8988T (cell line): Measurements from ENCODE around the gene PCDHGA5.
"Not testable (repeated sequence)": the region's sequence is repeated elsewhere in the genome, so short reads cannot be mapped to it uniquely, and the experiment has no call there.

Experiments used
- DNase-seq: peaks from one replicate; pipeline ENCODE4 v3.0.0; 2011

PCDHGA5 gene

DNA sequence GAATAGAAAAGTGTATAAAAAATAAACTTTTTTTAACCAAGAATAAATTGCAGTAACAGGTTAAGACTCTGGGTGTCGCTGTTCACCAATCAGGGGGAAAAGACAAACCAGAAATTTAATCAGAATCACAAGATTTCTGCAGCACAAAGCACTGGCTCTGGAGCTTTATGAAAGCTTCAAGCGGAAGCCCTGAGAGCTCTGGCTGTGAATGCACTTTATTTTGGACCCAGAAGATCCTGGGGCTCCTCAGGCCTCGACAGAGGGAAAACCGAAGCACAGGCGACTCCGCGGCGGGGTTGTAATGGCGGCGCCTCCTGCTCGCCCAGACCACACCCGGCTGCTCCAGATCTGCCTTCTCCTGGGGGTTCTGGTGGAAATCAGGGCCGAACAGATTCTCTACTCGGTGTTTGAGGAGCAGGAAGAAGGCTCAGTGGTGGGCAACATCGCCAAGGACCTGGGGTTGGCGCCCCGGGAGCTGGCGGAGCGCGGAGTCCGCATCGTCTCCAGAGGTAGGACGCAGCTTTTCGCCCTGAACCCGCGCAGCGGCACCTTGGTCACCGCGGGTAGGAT lies 9.0 kb upstream of the PCDHGA5 start, which contains the start of gene PCDHGA4:
Gene PCDHGA4 (plus strand): TSS at position 122 of the 570 bp plus-strand sequence. CDS start 87 bp downstream, at position 209.
- no peak for DNase-seq

- no peak for DNase-seq
Measured at GRCh38 chr5:141355641-141356040, 8.3 kb upstream of the PCDHGA5 start.

DNA sequence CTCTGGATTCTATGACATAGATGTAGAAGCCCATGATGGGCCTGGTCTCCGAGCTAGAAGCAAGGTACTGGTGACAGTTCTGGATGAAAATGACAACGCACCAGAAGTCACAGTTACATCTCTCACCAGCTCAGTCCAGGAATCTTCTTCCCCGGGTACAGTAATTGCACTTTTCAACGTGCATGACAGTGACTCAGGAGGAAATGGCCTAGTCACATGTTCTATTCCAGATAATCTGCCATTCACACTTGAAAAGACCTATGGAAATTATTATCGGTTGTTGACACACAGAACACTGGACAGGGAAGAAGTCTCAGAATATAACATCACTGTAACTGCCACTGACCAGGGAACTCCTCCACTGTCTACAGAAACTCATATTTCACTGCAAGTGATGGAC lies 7.8 kb upstream of the PCDHGA5 start:
- no peak for DNase-seq

- no peak for DNase-seq
Measured at GRCh38 chr5:141356950-141357349, 7.0 kb upstream of the PCDHGA5 start.

DNA sequence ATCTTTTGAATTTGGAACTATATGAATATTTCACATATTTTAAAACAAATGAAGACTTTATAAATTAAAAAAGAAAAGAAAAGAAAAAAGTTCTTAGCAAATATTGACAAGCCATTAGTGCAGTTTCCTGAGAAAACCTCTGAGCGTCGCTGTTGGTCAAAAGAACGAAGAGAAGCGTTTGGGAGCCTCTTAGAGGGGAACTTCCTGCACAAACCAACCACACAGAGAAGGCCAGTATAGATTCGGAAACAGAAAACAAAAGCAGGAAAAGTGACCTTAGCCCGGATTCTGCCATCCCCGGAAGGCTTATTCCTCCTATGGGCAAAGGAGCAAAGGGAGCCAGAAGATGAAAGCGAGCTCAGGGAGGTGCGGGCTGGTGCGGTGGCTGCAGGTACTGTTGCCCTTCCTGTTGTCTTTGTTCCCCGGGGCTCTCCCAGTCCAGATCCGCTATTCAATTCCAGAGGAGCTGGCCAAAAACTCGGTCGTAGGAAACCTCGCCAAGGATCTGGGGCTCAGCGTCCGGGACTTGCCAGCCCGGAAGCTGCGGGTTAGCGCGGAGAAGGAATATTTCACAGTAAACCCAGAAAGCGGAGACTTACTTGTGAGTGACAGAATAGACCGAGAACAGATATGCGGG lies 4.1 kb upstream of the PCDHGA5 start, which contains the start of gene PCDHGB2:
Gene PCDHGB2 (plus strand): TSS at position 205 of the 637 bp plus-strand sequence. CDS start 142 bp downstream, at position 347.
- peak; percentile 62 for DNase-seq

- no peak for DNase-seq
Measured at GRCh38 chr5:141360685-141361084, 3.3 kb upstream of the PCDHGA5 start.

DNA sequence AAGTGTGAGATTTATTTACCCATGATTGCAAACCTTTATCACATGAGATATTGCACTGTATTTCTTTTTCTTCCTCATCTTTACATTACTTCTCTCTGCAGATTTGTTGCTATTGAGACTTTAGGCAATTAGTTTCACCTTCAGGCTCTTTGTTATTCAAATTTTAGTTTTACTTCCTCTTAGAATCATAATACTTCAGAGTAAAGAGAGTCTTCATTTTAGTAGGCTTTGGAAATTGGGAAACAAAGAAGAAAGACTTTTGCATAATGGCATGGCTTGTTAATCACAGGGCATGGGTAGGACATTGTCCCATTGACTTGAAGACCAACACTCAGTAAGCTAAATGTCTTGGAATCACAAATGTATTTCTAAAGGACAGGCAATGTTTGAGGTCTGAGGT lies 1.2 kb upstream of the PCDHGA5 start:
- no peak for DNase-seq

GRCh38 chr5:141366016-141366896 lies 2.3 kb downstream of the PCDHGA5 start:
- DNase-seq: no peak

DNA sequence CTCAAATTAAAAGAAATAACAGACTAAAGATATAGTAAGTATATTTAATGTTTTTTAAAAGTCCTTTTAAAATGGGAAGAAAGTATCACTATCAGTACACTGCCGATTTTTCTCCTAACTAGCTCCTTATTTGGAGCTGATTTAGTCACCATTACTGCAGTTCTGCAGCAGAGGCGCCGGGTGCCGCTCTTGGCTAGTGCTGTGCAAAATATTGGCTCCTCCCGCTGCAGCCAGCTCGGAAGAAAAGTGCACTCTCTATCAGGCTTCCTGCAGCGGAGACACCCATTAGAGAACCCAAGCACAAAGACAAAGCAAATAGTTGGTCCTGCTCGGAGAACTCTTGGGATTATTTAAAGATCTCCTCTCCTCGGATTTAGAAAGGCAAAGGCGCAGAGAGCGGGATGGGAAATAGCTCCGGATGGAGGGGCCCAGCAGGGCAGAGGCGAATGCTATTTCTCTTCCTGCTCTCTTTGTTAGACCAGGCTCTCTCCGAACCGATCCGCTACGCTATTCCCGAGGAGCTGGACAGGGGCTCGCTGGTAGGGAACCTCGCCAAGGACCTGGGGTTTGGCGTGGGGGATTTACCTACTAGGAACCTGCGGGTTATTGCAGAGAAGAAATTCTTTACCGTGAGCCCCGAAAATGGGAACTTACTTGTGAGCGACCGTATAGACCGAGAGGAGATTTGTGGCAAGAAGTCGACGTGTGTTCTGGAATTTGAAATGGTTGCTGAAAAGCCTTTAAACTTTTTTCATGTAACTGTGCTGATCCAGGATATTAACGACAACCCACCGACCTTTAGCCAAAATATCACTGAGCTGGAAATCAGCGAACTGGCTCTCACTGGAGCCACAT lies 6.3 kb downstream of the PCDHGA5 start, which contains the start of gene PCDHGB3:
Gene PCDHGB3 (plus strand): TSS at position 249 of the 855 bp plus-strand sequence. CDS start 153 bp downstream, at position 402.
- no peak for DNase-seq

DNA sequence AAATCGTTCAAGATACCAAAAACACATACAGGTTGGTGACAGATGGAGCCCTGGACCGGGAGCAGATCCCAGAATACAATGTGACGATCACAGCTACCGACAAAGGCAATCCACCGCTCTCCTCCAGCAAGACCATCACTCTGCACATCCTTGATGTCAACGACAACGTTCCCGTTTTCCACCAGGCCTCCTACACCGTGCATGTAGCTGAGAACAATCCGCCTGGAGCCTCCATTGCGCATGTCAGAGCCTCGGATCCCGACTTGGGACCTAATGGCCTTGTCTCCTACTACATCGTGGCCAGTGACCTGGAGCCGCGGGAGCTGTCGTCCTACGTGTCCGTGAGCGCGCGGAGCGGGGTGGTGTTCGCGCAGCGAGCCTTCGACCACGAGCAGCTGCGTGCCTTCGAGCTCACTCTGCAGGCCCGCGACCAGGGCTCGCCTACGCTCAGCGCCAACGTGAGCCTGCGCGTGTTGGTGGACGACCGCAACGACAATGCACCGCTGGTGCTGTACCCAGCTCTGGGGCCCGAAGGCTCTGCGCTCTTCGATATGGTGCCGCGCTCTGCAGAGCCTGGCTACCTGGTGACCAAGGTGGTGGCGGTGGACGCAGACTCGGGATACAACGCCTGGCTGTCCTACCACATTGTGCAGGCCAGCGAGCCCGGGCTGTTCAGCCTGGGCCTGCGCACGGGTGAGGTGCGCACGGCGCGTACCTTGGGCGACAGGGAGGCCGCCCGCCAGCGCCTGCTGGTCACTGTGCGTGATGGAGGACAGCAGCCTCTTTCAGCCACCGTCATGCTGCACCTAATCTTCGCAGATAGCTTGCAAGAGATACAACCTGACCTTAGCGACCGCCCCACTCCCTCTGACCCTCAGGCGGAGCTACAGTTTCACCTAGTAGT lies 7.9 kb downstream of the PCDHGA5 start:
- no peak for DNase-seq

- DNase-seq: no peak
Measured at GRCh38 chr5:141373673-141374317, 9.8 kb downstream of the PCDHGA5 start, which contains the start of gene PCDHGA6. Gene PCDHGA6 (plus strand): TSS chr5:141373891. CDS start chr5:141374084, 193 bp downstream.

DNA sequence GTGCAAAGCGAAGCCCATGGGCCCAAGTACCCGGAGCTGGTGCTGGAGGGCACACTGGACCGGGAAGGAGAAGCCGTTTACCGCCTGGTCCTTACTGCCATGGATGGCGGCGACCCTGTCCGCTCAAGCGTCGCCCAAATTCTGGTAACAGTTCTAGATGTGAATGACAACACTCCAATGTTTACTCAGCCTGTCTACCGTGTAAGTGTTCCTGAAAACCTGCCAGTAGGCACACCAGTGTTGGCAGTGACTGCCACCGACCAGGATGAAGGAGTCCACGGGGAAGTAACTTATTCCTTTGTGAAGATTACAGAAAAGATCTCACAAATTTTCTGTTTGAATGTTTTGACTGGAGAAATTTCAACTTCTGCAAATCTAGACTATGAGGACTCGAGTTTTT lies 10.7 kb downstream of the PCDHGA5 start:
- no peak for DNase-seq

DNA sequence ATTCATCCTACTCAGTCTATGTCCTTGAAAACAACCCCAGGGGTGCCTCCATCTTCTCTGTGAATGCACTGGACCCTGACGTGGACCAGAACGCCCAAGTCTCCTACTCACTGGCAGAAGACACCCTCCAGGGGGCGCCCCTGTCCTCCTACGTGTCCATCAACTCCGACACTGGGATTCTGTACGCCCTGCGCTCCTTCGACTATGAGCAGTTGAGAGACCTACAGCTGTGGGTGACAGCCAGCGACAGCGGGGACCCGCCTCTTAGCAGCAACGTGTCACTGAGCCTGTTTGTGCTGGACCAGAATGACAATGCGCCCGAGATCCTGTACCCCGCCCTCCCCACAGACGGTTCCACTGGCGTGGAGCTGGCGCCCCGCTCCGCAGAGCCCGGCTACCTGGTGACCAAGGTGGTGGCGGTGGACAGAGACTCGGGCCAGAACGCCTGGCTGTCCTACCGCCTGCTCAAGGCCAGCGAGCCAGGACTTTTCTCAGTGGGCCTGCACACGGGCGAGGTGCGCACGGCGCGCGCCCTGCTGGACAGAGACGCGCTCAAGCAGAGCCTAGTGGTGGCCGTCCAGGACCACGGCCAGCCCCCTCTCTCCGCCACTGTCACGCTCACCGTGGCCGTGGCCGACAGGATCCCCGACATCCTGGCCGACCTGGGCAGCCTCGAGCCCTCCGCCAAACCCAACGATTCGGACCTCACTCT lies 11.6 kb downstream of the PCDHGA5 start:
- not testable (repeated sequence) for DNase-seq

GRCh38 chr5:141382469-141383294 lies 18.7 kb downstream of the PCDHGA5 start, which contains the start of gene PCDHGA7:
Gene PCDHGA7 (plus strand): TSS chr5:141382742. CDS start chr5:141382900, 158 bp downstream.
- no peak for DNase-seq

GRCh38 chr5:141383345-141383744 lies 19.4 kb downstream of the PCDHGA5 start:
- no peak for DNase-seq

DNA sequence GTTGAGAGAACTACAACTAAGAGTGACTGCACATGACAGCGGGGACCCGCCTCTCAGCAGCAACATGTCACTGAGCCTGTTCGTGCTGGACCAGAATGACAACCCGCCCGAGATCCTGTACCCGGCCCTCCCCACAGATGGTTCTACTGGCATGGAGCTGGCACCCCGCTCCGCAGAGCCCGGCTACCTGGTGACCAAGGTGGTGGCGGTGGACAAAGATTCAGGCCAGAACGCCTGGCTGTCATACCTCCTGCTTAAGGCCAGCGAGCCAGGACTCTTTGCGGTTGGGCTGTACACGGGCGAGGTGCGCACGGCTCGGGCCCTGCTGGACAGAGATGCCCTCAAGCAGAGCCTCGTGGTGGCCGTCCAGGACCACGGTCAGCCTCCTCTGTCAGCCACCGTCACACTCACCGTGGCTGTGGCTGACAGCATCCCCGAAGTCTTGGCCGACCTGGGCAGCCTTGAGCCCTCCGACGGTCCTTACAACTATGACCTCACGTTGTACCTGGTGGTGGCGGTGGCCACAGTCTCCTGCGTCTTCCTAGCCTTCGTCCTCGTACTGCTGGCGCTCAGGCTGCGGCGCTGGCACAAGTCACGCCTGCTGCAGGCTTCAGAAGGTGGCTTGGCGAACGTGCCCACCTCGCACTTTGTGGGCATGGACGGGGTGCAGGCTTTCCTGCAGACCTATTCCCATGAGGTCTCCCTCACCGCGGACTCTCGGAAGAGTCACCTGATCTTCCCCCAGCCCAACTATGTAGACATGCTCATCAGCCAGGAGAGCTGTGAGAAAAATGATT lies 20.7 kb downstream of the PCDHGA5 start:
- DNase-seq: no peak

DNA sequence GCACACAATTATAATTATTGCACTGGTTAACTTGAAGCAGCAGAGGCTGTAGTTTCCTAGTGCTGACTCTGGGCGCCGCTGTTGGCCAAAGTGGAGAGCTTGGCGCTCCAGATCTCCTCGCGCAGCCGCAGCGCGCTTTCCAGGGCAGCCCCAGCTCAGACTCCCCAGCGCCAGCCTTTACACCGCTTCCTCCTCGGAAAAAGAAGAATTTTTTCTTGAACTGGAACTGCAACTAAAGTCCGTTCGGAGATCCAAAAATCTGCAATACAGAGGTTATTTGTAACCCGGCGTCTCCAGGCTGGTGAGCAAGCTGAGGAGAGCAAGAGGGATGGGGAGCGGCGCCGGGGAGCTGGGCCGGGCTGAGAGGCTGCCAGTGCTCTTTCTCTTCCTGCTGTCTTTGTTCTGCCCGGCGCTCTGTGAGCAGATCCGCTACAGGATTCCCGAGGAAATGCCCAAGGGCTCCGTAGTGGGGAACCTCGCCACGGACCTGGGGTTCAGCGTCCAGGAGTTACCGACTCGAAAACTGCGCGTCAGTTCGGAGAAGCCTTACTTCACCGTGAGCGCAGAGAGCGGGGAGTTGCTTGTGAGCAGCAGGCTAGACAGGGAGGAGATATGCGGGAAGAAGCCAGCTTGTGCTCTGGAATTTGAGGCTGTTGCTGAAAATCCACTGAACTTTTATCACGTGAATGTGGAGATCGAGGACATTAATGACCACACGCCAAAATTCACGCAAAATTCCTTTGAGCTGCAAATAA lies 23.8 kb downstream of the PCDHGA5 start, which contains the start of gene PCDHGB4:
Gene PCDHGB4 (plus strand): TSS at position 142 of the 755 bp plus-strand sequence. CDS start 187 bp downstream, at position 329.
- not testable (repeated sequence) for DNase-seq
